HepG2 (cell line): Measurements from ENCODE around the gene FYB1. TPM values are rescaled to one million over a fixed set of nuclear protein-coding genes. Genes with fewer than 3 reads are reported as not detected.

Experiments
- ATAC-seq: fragments of 200-7000 bp; cut with Tn5 transposase; 3 replicates; pipeline ENCODE4 v1.9.1; 2020; ENCODE audit warnings: mild to moderate bottlenecking, moderate library complexity
- BruUV-seq: library from RNA; stranded (reverse); fragments of 400-500 nt; replicated peaks from 2 replicates; lab custom pipeline; 2021; lab: Mats Ljungman, UMichigan
- CTCF ChIA-PET: fragments of 300-600 bp; formaldehyde crosslinking; extraction: SDS; loops from one replicate; lab custom pipeline; 2021; ENCODE audit warnings: low total read pairs, inconsistent platforms, low intra/inter-chr PET ratio; lab: Yijun Ruan, JAX
- POLR2A ChIA-PET: fragments of 350-600 bp; sonication (Branson Sonifier 250); formaldehyde crosslinking; loops from one replicate; lab custom pipeline; 2020; ENCODE audit warnings: antibody characterized with exemption, inconsistent platforms; lab: Yijun Ruan, JAX
- DNase-seq: peaks from one replicate; pipeline ENCODE4 v3.0.0-alpha.2; 2015; ENCODE audit warnings: low spot score
- FAIRE-seq: peaks from 3 replicates; lab custom pipeline; 2011; peaks lifted over from hg19 to GRCh38; lab: Jason Lieb, UNC
- H2AFZ ChIP-seq: one replicate; pipeline ENCODE4 v1.6.1; 2011; ENCODE audit warnings: low read length, inconsistent platforms
- H3K27ac ChIP-seq: fragments of 300-600 bp; 3 replicates; pipeline ENCODE4 v1.8.0; 2011; ENCODE audit warnings: mixed run types, mild to moderate bottlenecking, mixed read lengths, low read length, inconsistent platforms; ENCODE audit not compliant: insufficient read depth; ENCODE audit errors: extremely low read length
- H3K27me3 ChIP-seq, 2 experiments: fragments of 200-600 bp in 1 of 2; 2 replicates in 1 of 2; 3 replicates in 1 of 2; pipeline versions ENCODE4 v1.6.0 to v1.8.0; 2011; ENCODE audit warnings: low read length in 2 of 2, mild to moderate bottlenecking in 2 of 2, moderate library complexity in 2 of 2, inconsistent platforms in 1 of 2; ENCODE audit not compliant: insufficient read depth in 2 of 2, control insufficient read depth in 1 of 2
- H3K36me3 ChIP-seq, 2 experiments: fragments of 200-600 bp in 1 of 2; replicated peaks in 1 of 2; 2 replicates in 1 of 2; 3 replicates in 1 of 2; pipeline versions ENCODE4 v1.5.1 to v1.8.0; 2011; ENCODE audit warnings: low read length in 2 of 2, inconsistent platforms in 1 of 2; ENCODE audit not compliant: insufficient read depth in 2 of 2, control insufficient read depth in 1 of 2
- H3K4me1 ChIP-seq: 2 replicates; pipeline ENCODE4 v1.5.1; 2012; ENCODE audit warnings: low read length, inconsistent platforms; ENCODE audit not compliant: insufficient read depth
- H3K4me2 ChIP-seq: 2 replicates; pipeline ENCODE4 v1.6.0; 2011; ENCODE audit warnings: low read depth, low read length, inconsistent platforms
- H3K4me3 ChIP-seq, 3 experiments: fragments of 200-600 bp in 1 of 3; sonication (generic), shearing (Covaris generic) in 1 of 3; replicated peaks in 1 of 3; 2 replicates each; pipeline ENCODE4 v1.5.1; 2011 to 2016; ENCODE audit warnings: low read length in 3 of 3, inconsistent platforms in 2 of 3, low read depth in 2 of 3, mild to moderate bottlenecking in 2 of 3, control low read depth in 1 of 3, mixed read lengths in 1 of 3; ENCODE audit not compliant: insufficient read depth in 1 of 3
- H3K79me2 ChIP-seq: one replicate; pipeline ENCODE4 v1.6.1; 2011; ENCODE audit warnings: low read length, inconsistent platforms; ENCODE audit not compliant: insufficient read depth
- H3K9ac ChIP-seq: 2 replicates; pipeline ENCODE4 v1.6.0; 2011; ENCODE audit warnings: mild to moderate bottlenecking, low read depth, low read length, inconsistent platforms; ENCODE audit not compliant: insufficient read depth
- H3K9me3 ChIP-seq: 2 replicates; pipeline ENCODE4 v1.5.1; 2012; ENCODE audit warnings: mild to moderate bottlenecking, low read length
- H4K20me1 ChIP-seq: 2 replicates; pipeline ENCODE4 v1.6.0; 2011; ENCODE audit warnings: inconsistent platforms, mild to moderate bottlenecking, low read length, moderate library complexity; ENCODE audit not compliant: insufficient read depth
- ARNTL ChIP-seq: sonication (generic); formaldehyde crosslinking; IDR thresholded peaks from 2 replicates; pipeline ENCODE4 v1.4.0; 2020; ENCODE audit warnings: mild to moderate bottlenecking, missing genetic modification reagents
- CEBPG ChIP-seq: IDR thresholded peaks from 2 replicates; pipeline ENCODE4 v1.6.1; 2016
- FOSL2 ChIP-seq: sonication (generic); formaldehyde crosslinking; IDR thresholded peaks from 2 replicates; pipeline ENCODE4 v1.4.0; 2020; ENCODE audit warnings: missing genetic modification reagents
- HINFP ChIP-seq: sonication (generic); formaldehyde crosslinking; IDR thresholded peaks from 2 replicates; pipeline ENCODE4 v1.4.0; 2020; ENCODE audit warnings: low read depth, mild to moderate bottlenecking, missing genetic modification reagents
- JUN ChIP-seq: sonication (generic); formaldehyde crosslinking; IDR thresholded peaks from 2 replicates; pipeline ENCODE4 v1.4.0; 2020; ENCODE audit warnings: mild to moderate bottlenecking, missing genetic modification reagents
- KDM1A ChIP-seq: IDR thresholded peaks from 2 replicates; pipeline ENCODE4 v1.6.1; 2016; ENCODE audit warnings: missing compliant biosample characterization
- NFE2L1 ChIP-seq: sonication (generic); formaldehyde crosslinking; IDR thresholded peaks from 2 replicates; pipeline ENCODE4 v1.4.0; 2020; ENCODE audit warnings: missing genetic modification reagents, mild to moderate bottlenecking, borderline replicate concordance
- SAP130 ChIP-seq: IDR thresholded peaks from 2 replicates; pipeline ENCODE4 v1.6.1; 2016; ENCODE audit warnings: low read depth
- TP53 ChIP-seq: sonication (generic); formaldehyde crosslinking; conservative IDR thresholded peaks from 2 replicates; pipeline ENCODE4 v1.4.0; 2020; ENCODE audit warnings: missing genetic modification reagents
- ZNF329 ChIP-seq: sonication (generic); formaldehyde crosslinking; IDR thresholded peaks from 2 replicates; pipeline ENCODE4 v1.9.0; 2021; ENCODE audit warnings: low read depth, mild to moderate bottlenecking, missing genetic modification reagents
- ZNF354B ChIP-seq: sonication (generic); formaldehyde crosslinking; IDR thresholded peaks from 2 replicates; pipeline ENCODE4 v1.8.0; 2022; ENCODE audit warnings: mild to moderate bottlenecking, missing genetic modification reagents
- ZNF446 ChIP-seq: sonication (generic); formaldehyde crosslinking; IDR thresholded peaks from 2 replicates; pipeline ENCODE4 v1.5.0; 2020; ENCODE audit warnings: mild to moderate bottlenecking, missing genetic modification reagents
- ZNF460 ChIP-seq: sonication (generic); formaldehyde crosslinking; IDR thresholded peaks from 2 replicates; pipeline ENCODE4 v1.5.1; 2020; ENCODE audit warnings: missing genetic modification reagents, mild to moderate bottlenecking, borderline replicate concordance
- ZNF496 ChIP-seq: sonication (generic); formaldehyde crosslinking; IDR thresholded peaks from 2 replicates; pipeline ENCODE4 v1.8.1; 2023; ENCODE audit warnings: mild to moderate bottlenecking, moderate library complexity, missing genetic modification reagents; ENCODE audit not compliant: insufficient replicate concordance
- ZNF557 ChIP-seq: sonication (generic); formaldehyde crosslinking; IDR thresholded peaks from 2 replicates; pipeline ENCODE4 v1.4.0; 2020; ENCODE audit warnings: missing genetic modification reagents
- ZNF562 ChIP-seq: sonication (generic); formaldehyde crosslinking; IDR thresholded peaks from 2 replicates; pipeline ENCODE4 v1.8.0; 2022; ENCODE audit warnings: missing genetic modification reagents, borderline replicate concordance
- WGBS: methylation state at CpG from one replicate; pipeline ENCODE4 v1.1.6; 2017; ENCODE audit warnings: low lambda C conversion rate; 5-methylcytosine and 5-hydroxymethylcytosine counted together
- in situ Hi-C: cut with HindIII; loops from 2 replicates; pipeline ENCODE4 v1.10.0; 2017; ENCODE audit warnings: low pct_unique_long_range_greater_than_20kb; ENCODE audit not compliant: extremely low pct_ligation_motif_present
- intact Hi-C: fragments of 100-400 bp; cut with micrococcal nuclease; formaldehyde crosslinking; loops from one replicate; pipeline ENCODE4 v1.10.0; 2022; ENCODE audit not compliant: unreplicated experiment
- polyA plus RNA-seq, 8 experiments: library from polyadenylated mRNA; depleted of rRNA in 3 of 8; stranded (reverse) in 7 of 8; unstranded in 1 of 8; fragments of >200 nt; fragmentation: Illumina TruSeq in 4 of 8; extraction: Trizol in 4 of 8; gene quantifications; 2 replicates each; pipeline versions ENCODE4 v1.2.1 to v1.2.3, GENCODE V29; 2011 to 2016; ENCODE audit warnings: low read depth in 4 of 8, missing spikeins in 1 of 8, mixed read lengths in 1 of 8; ENCODE audit not compliant: insufficient read depth in 1 of 8
- total RNA-seq, 5 experiments: library from RNA; depleted of rRNA; stranded (reverse); fragments of >200 nt; fragmentation: Illumina TruSeq; extraction: Trizol; gene quantifications; 2 replicates each; pipeline ENCODE4 v1.2.3, GENCODE V29; 2016; ENCODE audit warnings: low read depth in 1 of 5

Gene FYB1
- total and polyA plus RNA-seq, 2 of the 13 experiments (the other 11 are each of a cell fraction or from before 2014, with no cell fraction given) = 0.03 TPM; not detected in 1

- ATAC-seq (peak; percentile 91), FAIRE-seq (peak; percentile 53), DNase-seq (peak; percentile 82)
- no TSS peak for BruUV-seq
- Histone ChIP-seq H3K4me3 (no peak overlapping the region), H3K4me2 (0 out of 2 replicates have a peak overlapping the region, but pooled peaks have one; percentile 23), H3K4me1 (peaks cover 15% of the 10 kb centered on the region), H4K20me1 (no peaks in the 10 kb centered on the region), H3K79me2 (no peaks in the 10 kb centered on the region), H3K27ac (no peak overlapping the region), H3K9ac (no peak overlapping the region), H3K36me3 (no peaks in the 10 kb centered on the region), H3K9me3 (no peaks in the 10 kb centered on the region), H2AFZ (no peak overlapping the region), H3K27me3 (no peaks in the 10 kb centered on the region)
- WGBS = 6% methylated on average over 4 of the region's 4 CpGs
- in situ Hi-C loops = no loop called here
- POLR2A ChIA-PET = no interaction called here
- CTCF ChIA-PET = no interaction called here
- intact Hi-C loops = no loop called here
- TF ChIP-seq NFE2L1 (CRISPR knock-in tag) (no peak), ZNF446 (CRISPR knock-in tag) (no peak), ZNF460 (no peak), CEBPG (peak; percentile 71), ZNF562 (CRISPR knock-in tag) (no peak), JUN (CRISPR knock-in tag) (no peak), TP53 (CRISPR knock-in tag) (no peak), ZNF496 (CRISPR knock-in tag) (no peak), SAP130 (CRISPR knock-in tag) (peak; percentile 19; the same call in 1 of the 2 replicates), FOSL2 (CRISPR knock-in tag) (no peak), ZNF329 (CRISPR knock-in tag) (no peak), ZNF557 (CRISPR knock-in tag) (no peak), KDM1A (CRISPR knock-in tag) (peak; percentile 53; the same call in 1 of the 2 replicates), HINFP (CRISPR knock-in tag) (no peak), ARNTL (CRISPR knock-in tag) (no peak), ZNF354B (CRISPR knock-in tag) (no peak)
Observed at GRCh38 chr5:39231705-39232525, 12.6 kb upstream of the FYB1 start.
